C4-2B (cell line): ENCODE data around the gene ITFG2.
"Not testable (repeated sequence)": the region's sequence is repeated elsewhere in the genome, so short reads cannot be mapped to it uniquely, and the experiment has no call there.

Experiments
- H3K27ac ChIP-seq: fragments of 450-650 bp; 2 replicates; pipeline ENCODE4 v1.5.1; 2017
- ZFX ChIP-seq: fragments of 450-650 bp; IDR thresholded peaks from 2 replicates; pipeline ENCODE4 v1.6.1; 2017
- TF ChIP-seq, protein P1 (sequence below): fragments of 450-650 bp; conservative IDR thresholded peaks from 2 replicates; pipeline ENCODE4 v1.5.1; 2017; ENCODE audit warnings: mild to moderate bottlenecking

The ITFG2 gene

DNA sequence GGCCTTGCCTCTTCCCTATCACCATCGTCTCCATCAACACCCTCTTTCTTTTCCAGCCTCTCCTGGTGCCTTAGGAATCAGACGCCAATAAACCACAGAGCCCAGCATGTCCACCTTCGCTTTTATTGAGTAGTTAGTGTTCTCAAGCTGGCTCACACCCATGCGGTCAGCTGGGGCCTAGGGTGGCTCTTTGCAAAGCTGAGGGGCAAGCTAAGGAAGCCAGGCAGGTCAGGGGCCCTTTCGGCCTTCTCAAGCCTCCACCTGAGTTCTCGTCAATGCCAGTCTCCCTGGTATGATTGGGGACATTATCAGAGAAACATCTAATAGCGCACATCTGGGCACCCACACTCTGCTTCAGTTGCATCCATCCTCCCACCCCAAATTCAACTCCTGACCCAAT is 45.1 kb downstream of the ITFG2 start:
- H3K27ac ChIP-seq, result no peak overlapping the region
- no peak for TF ChIP-seq ZFX
- TF ChIP-seq, protein P1, sequence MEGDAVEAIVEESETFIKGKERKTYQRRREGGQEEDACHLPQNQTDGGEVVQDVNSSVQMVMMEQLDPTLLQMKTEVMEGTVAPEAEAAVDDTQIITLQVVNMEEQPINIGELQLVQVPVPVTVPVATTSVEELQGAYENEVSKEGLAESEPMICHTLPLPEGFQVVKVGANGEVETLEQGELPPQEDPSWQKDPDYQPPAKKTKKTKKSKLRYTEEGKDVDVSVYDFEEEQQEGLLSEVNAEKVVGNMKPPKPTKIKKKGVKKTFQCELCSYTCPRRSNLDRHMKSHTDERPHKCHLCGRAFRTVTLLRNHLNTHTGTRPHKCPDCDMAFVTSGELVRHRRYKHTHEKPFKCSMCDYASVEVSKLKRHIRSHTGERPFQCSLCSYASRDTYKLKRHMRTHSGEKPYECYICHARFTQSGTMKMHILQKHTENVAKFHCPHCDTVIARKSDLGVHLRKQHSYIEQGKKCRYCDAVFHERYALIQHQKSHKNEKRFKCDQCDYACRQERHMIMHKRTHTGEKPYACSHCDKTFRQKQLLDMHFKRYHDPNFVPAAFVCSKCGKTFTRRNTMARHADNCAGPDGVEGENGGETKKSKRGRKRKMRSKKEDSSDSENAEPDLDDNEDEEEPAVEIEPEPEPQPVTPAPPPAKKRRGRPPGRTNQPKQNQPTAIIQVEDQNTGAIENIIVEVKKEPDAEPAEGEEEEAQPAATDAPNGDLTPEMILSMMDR, result no peak

DNA sequence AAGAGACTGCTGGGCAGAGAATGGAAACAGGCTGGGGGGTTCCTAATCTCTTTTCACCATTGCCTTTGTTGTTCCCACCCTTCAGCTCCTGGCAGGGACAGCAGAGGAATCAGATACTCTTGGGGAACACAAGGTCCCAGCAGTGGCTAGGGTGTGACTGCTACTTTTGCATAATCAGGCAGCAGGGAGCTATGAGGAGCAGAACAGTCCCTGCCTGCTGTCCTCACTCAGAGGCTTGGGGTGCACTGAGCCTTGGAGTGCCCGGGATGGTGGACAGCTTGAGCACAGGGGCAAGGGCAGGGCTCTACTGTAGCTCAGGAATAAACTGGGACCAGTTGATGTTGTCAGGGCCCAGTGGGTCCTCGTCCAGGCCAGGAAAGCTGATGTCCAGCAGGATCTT is 45.9 kb downstream of the ITFG2 start:
- TF ChIP-seq, protein P1, result no peak
- TF ChIP-seq ZFX, result no peak
- no peak overlapping the region for H3K27ac ChIP-seq

DNA sequence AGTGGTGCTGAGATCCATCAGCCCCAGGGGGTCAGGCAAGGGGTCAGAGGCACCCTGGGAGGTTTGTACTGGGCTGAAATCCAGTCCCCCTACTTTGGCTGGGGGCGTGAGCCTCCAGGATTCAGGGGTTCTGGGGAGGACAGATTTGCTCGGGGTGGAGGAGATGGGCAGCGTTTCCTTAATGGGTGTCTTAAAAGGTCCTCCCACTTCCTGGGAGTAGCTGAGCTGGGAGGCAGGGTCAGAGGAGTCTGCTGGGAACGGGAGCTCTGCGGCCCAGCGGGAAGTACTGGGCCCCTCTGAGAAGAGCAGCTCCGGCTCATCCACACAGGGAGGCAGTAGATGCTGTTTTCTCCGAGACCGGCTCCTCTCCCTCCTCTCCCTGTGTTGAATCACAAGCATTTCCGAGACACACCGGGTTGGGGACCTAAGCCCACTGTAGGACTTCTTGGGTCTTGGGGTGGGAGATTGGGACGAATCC is 46.5 kb downstream of the ITFG2 start:
- H3K27ac ChIP-seq, result no peak overlapping the region

DNA sequence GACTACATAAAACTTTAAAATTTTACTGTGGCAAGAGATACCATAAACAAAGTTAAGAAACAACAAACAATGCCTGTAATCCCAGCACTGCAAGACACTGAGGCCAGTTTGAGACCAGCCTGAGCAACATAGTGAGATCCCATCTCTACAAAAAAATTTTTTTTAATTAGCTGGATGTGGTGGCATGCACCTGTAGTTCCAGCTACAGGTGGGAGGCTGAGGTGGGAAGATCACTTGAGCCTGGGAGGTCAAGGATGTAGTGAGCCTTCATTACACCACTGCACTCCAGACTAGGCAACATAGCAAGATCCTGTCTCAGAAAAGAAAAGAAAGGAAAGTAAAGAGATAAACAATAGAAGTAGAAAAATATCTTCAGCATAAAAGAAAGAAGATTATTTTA is 47.7 kb downstream of the ITFG2 start:
- TF ChIP-seq, protein P1, result no peak
- no peak for TF ChIP-seq ZFX
- H3K27ac ChIP-seq, result no peak overlapping the region

More for the DNA sequence above, 46.5 kb downstream of the ITFG2 start:
- TF ChIP-seq, protein P1, result no peak
- TF ChIP-seq ZFX, result no peak

DNA sequence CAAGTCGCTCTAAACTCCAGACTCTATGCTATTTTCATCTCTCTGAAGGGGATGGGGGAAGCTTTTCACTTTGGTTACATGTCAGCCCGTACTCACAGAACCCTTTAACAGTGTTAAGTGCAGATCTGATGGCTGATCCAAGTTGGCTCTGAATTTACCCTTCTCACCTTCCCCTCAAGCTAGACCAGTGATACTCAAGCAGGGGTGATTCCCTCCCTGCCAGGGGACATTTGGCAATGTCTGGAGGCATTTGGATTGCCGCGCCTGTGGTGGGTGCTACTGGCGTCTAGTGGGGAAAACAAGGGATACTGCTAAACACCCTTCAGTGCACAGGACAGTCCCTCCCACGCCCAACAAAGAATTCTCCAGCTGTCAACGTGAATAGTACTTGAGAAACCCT is 50.4 kb downstream of the ITFG2 start:
- TF ChIP-seq, protein P1, result no peak
- TF ChIP-seq ZFX, result no peak
- no peak overlapping the region for H3K27ac ChIP-seq

DNA sequence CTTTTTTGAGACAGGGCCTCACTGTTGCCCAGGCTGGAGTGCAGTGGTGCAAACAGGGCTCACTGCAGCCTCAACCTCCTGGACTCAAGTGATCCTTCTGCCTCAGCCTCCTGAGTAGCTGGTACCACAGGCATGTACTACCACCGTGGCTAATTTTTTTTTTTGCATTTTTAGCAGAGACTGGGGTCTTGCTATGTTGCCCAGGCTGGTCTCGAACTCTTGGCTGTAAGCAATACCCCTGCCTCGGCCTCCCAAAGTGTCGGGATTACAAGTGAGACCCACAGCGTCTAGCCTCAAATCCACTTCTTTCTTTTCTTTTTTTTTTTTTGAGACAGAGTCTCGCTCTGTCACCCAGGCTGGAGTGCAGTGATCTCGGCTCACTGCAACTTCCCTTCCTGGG is 50.9 kb downstream of the ITFG2 start:
- not testable (repeated sequence) for H3K27ac ChIP-seq

DNA sequence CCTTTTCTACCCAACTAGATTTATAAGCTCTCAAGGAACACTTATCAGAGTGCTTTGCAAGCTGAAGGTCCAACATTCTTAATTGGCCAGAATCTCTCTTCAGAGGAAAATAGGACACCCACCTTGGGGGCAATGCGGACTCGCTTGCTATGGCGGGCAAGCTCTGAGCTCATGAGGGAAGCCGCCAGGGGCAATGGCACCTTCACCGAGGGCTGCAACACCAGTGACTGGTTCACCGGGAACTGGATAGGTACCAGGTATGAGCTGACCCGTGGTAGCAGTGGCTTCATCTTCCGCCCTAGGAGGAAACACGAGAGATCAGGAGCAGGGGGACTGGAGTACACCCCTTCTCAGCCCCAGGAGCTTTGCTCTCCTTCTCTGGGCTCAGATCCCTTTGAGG is 51.7 kb downstream of the ITFG2 start:
- H3K27ac ChIP-seq, result no peak overlapping the region
- no peak for TF ChIP-seq ZFX
- TF ChIP-seq, protein P1, result no peak

DNA sequence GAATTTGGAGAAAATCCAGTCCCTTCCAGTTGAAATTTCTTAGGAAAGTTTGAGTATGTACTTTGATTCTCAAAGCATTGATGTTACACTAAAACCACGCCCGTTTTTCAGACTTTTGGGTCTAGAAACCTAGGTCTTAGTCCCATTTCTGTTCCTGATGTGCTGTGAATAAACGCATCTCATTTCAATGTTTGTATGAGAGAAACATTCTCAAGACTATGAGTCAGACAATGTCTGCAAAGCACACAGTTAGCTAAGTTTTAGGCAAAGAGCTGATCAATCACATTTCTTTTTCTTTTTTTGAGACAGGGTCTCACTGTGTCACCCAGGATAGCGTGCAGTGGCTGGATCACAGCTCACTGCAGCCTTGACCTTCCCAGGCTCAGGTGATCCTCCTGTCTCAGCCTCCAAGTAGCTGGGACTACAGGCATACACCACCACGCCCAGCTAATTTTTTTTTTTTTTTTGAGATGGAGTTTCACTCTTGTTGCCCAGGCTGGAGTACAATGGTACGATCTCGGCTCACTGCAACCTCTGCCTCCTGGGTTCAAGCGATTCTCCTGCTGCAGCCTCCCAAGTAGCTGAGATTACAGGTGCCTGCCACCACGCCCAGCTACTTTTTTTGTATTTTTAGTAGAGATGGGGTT is 56.6 kb downstream of the ITFG2 start:
- H3K27ac ChIP-seq, result not testable (repeated sequence)
